BJ (cell line): ENCODE measurements around the gene PRKCA. TPM values are rescaled to one million over a fixed set of nuclear protein-coding genes. Genes with fewer than 3 reads are reported as not detected.

Source experiments
- CTCF ChIA-PET: fragments of 350-600 bp; formaldehyde crosslinking; extraction: SDS; loops from one replicate; lab custom pipeline; 2021; ENCODE audit warnings: antibody characterized with exemption, inconsistent platforms; lab: Yijun Ruan, JAX
- POLR2A ChIA-PET: fragments of 300-600 bp; sonication (Branson Sonifier 250); formaldehyde crosslinking; extraction: SDS; loops from one replicate; lab custom pipeline; 2021; ENCODE audit warnings: antibody characterized with exemption; lab: Charles Lee
- DNase-seq: peaks from one replicate; pipeline ENCODE4 v3.0.0-alpha.2; 2011; ENCODE audit warnings: low read depth
- H3K27me3 ChIP-seq: 2 replicates; pipeline ENCODE4 v1.6.0; 2011; ENCODE audit warnings: low read length; ENCODE audit not compliant: control insufficient read depth, insufficient read depth
- H3K36me3 ChIP-seq: 2 replicates; pipeline ENCODE4 v1.5.1; 2011; ENCODE audit warnings: low read length; ENCODE audit not compliant: control insufficient read depth, insufficient read depth
- H3K4me3 ChIP-seq: 2 replicates; pipeline ENCODE4 v1.5.1; 2011; ENCODE audit warnings: low read depth, mild to moderate bottlenecking, control low read depth, low read length
- polyA plus RNA-seq: library from polyadenylated mRNA; depleted of rRNA; stranded (reverse); fragments of >200 nt; gene quantifications from 2 replicates; pipeline ENCODE4 v1.2.3, GENCODE V29; 2011
- TF ChIP-seq, protein P1 (sequence below): IDR thresholded peaks from 2 replicates; pipeline ENCODE4 v1.5.1; 2011; ENCODE audit warnings: low read depth, mild to moderate bottlenecking, control low read depth, inconsistent platforms, low read length, moderate library complexity; ENCODE audit not compliant: insufficient read depth

The PRKCA gene
- polyA plus RNA-seq, 1 experiment: 38.7 TPM

DNA sequence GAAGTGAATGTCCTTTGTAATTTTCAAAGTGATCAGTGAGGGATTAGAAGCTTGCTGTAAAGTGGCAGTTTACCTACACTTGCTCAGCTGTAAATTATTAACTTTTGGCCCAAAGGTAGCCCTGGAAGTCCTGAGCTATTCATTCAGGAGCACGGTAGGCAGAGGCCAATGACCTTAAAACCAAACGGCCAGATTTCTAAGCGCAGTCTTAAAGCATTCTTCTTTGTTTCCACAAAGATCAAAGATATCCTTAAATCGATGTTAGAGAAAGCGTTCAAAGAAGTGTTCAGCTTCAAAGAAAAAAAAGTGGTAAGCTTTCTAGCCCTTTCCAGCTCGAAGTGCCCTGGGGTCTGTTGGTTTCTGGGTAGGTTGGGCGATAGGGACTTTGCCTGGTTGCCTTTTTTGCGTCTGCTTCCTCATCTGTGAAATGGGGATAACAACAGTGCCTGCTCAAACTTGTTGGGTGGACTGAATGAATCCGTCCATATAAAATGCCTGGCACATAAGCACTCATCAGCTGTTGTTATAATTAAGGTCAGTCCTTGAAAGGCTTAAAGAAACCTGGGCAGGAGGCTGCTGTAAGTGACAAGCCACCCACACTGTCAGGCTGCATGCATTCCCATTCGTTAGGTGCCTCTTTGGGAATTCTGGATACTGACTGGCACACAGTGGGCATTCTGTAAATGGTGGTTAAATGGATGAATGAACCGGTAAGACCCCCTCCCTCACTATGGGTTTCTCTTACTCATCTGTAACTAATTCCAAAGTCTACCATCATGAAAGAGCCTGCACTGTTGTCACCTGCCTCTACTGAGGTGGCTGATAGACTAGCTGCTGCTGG, 113.2 kb downstream of the PRKCA start:
- no peaks in the 10 kb centered on the region for H3K27me3 ChIP-seq
- ChIA-PET CTCF (interaction anchor here (0.7 kb wide), 1 partner anchor 109 kb away, joined by 3 read pairs; no protein-coding TSS in a partner anchor), POLR2A (no interaction called here)
- no peak for DNase-seq
- no peaks in the 10 kb centered on the region; the same call in 1 of the 2 replicates for H3K36me3 ChIP-seq
- H3K4me3 ChIP-seq: no peak overlapping the region
- TF ChIP-seq, protein P1, sequence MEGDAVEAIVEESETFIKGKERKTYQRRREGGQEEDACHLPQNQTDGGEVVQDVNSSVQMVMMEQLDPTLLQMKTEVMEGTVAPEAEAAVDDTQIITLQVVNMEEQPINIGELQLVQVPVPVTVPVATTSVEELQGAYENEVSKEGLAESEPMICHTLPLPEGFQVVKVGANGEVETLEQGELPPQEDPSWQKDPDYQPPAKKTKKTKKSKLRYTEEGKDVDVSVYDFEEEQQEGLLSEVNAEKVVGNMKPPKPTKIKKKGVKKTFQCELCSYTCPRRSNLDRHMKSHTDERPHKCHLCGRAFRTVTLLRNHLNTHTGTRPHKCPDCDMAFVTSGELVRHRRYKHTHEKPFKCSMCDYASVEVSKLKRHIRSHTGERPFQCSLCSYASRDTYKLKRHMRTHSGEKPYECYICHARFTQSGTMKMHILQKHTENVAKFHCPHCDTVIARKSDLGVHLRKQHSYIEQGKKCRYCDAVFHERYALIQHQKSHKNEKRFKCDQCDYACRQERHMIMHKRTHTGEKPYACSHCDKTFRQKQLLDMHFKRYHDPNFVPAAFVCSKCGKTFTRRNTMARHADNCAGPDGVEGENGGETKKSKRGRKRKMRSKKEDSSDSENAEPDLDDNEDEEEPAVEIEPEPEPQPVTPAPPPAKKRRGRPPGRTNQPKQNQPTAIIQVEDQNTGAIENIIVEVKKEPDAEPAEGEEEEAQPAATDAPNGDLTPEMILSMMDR: no peak

- TF ChIP-seq, protein P1: no peak
- ChIA-PET POLR2A (no interaction called here), CTCF (no interaction called here)
- no peak for DNase-seq
- Histone ChIP-seq H3K36me3 (no peaks in the 10 kb centered on the region; the same call in 1 of the 2 replicates), H3K27me3 (no peaks in the 10 kb centered on the region), H3K4me3 (no peak overlapping the region)
Observed at GRCh38 chr17:66416207-66416940, 114.0 kb downstream of the PRKCA start.

DNA sequence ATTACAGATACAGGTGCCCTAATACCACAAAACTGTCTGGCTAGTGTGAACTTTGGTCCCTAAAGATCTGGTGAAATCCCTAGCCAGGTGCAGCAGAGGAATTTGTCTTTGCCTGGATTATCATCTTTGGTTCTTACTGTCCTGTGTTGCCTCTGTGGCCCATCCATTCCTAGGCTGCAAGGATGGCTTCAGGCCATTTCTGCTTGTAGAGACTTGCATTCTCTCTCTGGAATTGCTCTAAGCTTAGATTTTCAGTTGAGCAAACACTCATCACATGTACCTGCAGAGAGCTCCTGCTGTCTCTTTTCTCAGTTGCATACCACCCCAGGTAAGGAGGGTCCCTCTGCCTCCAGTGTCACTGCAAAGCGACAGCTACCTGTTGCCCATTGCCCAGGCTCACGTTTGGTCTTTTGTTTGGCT, 114.9 kb downstream of the PRKCA start:
- H3K36me3 ChIP-seq: no peaks in the 10 kb centered on the region
- POLR2A ChIA-PET: no interaction called here

GRCh38 chr17:66420961-66421371, 118.6 kb downstream of the PRKCA start:
- no peaks in the 10 kb centered on the region for H3K36me3 ChIP-seq
- CTCF ChIA-PET: interaction anchor here (0.6 to 1.4 kb wide), 2 partner anchors 28 to 119 kb away, joined by 3 read pairs; no protein-coding TSS in a partner anchor
- TF ChIP-seq, protein P1: no peak
- no peak for DNase-seq
- POLR2A ChIA-PET: no interaction called here
- no peak overlapping the region for H3K4me3 ChIP-seq
- H3K27me3 ChIP-seq: no peaks in the 10 kb centered on the region

More for the DNA sequence above, 114.9 kb downstream of the PRKCA start:
- no peak for DNase-seq
- H3K27me3 ChIP-seq: no peaks in the 10 kb centered on the region
- CTCF ChIA-PET: no interaction called here
- TF ChIP-seq, protein P1: no peak
- H3K4me3 ChIP-seq: no peak overlapping the region

GRCh38 chr17:66422186-66422585, 119.8 kb downstream of the PRKCA start:
- TF ChIP-seq, protein P1: no peak
- CTCF ChIA-PET: no interaction called here
- POLR2A ChIA-PET: no interaction called here
- no peak for DNase-seq
- Histone ChIP-seq H3K4me3 (no peak overlapping the region), H3K36me3 (no peaks in the 10 kb centered on the region), H3K27me3 (no peaks in the 10 kb centered on the region)
